ENCODE data around the gene ARMH1. TPM values are rescaled to one million over a fixed set of nuclear protein-coding genes. Genes with fewer than 3 reads are reported as not detected.

The ARMH1 gene
- total and polyA plus RNA-seq, 11 donors = 0.33 to 9.9 (median 0.70) TPM; not detected in 3

DNA sequence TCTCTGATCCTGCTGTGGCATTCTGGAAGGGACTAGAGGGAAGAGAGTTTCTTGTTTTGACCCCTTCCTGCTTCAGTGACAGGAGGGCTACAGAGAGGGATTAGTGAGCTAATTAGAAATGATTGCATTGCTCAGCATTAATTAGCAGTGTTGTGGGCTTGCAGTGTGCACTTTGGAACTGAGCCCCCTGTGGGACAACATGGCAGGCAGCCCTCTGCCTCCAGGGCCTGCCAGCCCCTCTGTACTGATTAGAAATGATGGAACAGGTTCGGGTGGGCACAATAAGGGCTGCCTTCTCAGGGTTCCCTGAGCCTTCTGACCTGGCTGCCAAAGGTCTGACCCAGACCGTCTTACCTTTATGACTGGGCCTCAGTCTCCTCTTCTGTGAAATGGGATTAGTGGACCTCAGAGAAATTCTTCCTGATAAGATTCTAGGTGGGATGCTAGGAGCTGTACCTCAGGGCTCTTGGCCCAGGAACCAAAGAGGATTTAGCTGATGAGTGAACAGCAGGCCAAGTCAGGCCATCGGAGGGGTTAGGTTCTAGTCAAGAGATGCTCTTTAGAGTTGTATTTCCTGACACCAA, 39.8 kb upstream of the ARMH1 start:
- intact Hi-C loops (cut with DNase I) = no loop called here
- no peak overlapping the region for H3K4me3 ChIP-seq
- H3K9me3 ChIP-seq = no peaks in the 10 kb centered on the region
- H3K36me3 ChIP-seq = peaks cover 0 to 69% (median 61%) of the 10 kb centered on the region in 9 donors
- peaks cover 0 to 65% (median 25%) of the 10 kb centered on the region in 12 donors for H3K4me1 ChIP-seq
- no peak overlapping the region for H3K27ac ChIP-seq
- ATAC-seq = no peak
- TF ChIP-seq, protein P1, sequence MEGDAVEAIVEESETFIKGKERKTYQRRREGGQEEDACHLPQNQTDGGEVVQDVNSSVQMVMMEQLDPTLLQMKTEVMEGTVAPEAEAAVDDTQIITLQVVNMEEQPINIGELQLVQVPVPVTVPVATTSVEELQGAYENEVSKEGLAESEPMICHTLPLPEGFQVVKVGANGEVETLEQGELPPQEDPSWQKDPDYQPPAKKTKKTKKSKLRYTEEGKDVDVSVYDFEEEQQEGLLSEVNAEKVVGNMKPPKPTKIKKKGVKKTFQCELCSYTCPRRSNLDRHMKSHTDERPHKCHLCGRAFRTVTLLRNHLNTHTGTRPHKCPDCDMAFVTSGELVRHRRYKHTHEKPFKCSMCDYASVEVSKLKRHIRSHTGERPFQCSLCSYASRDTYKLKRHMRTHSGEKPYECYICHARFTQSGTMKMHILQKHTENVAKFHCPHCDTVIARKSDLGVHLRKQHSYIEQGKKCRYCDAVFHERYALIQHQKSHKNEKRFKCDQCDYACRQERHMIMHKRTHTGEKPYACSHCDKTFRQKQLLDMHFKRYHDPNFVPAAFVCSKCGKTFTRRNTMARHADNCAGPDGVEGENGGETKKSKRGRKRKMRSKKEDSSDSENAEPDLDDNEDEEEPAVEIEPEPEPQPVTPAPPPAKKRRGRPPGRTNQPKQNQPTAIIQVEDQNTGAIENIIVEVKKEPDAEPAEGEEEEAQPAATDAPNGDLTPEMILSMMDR (IDR thresholded peaks at IDR 0.05) = no peak
- no peak for TF ChIP-seq POLR2A (IDR thresholded peaks at IDR 0.05)
- WGBS, 4 donors = 91 to 97% (median 93%) methylated on average over 3 of the region's 3 CpGs
- no peak for DNase-seq
- H3K27me3 ChIP-seq = no peaks in the 10 kb centered on the region

DNA sequence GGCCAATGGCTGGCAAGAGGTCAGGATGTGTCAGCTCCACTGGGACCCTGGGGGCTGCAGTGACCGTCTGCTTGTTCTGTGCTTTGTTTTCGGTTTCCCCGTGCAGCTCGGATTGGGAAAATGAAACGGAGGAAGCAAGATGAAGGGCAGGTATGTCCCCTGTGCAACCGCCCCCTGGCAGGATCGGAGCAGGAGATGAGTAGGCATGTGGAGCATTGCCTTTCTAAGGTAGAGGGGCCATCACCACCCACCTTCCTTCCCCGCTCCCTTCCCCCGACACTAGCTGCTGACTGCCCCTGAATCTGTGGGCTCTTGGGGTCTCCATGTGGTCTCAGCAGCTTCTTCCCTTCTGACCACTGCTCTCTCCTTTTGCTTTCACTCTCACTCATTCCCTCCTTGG, 39.1 kb upstream of the ARMH1 start:
- no peaks in the 10 kb centered on the region for H3K9me3 ChIP-seq
- H3K36me3 ChIP-seq = peaks cover 0 to 76% (median 68%) of the 10 kb centered on the region in 9 donors
- intact Hi-C loops (cut with DNase I) = no loop called here
- 79 to 87% (median 83%) methylated on average over 8 to 9 of the region's 9 CpGs for WGBS, 4 donors
- no peak overlapping the region for H3K27ac ChIP-seq
- TF ChIP-seq, protein P1 (IDR thresholded peaks at IDR 0.05) = no peak
- TF ChIP-seq POLR2A (IDR thresholded peaks at IDR 0.05) = no peak
- peaks cover 0 to 69% (median 28%) of the 10 kb centered on the region in 12 donors for H3K4me1 ChIP-seq
- DNase-seq (no peak), ATAC-seq (no peak)
- no peaks in the 10 kb centered on the region for H3K27me3 ChIP-seq
- no peak overlapping the region for H3K4me3 ChIP-seq

DNA sequence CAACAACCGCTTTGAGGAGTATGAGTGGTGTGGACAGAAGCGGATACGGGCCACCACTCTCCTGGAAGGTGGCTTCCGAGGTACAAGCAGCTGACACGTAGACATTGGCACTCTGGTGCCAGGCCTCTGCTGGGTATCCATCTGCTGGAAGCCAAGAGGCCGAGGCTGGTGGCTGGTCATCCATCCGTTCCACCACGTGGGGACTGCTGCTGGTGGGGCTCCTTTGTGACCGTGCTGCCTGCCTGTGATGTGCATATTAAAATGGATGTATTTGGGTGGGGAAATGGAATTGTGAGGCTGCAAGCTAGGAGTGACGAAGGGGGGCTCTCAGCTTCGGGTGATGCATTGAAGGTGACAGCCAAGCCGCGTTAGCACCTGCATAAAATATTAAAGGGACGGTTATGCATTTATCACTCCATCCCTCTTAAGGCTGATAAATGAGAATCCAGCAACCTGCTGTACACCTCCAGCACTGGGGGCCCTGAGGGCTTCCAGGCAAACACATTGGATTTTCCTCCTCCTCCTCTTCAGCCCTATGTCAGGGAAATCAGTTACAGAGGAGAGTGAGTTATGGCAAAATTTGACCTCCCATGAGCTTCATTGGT, 38.3 kb upstream of the ARMH1 start:
- Histone ChIP-seq H3K4me1 (peaks cover 0 to 67% (median 27%) of the 10 kb centered on the region in 12 donors), H3K27ac (peak overlapping the region in 4 of 12 donors; percentile 5 to 74 (median 32)), H3K9me3 (no peaks in the 10 kb centered on the region), H3K4me3 (no peak overlapping the region), H3K36me3 (peaks cover 0 to 84% (median 76%) of the 10 kb centered on the region in 9 donors), H3K27me3 (no peaks in the 10 kb centered on the region)
- ATAC-seq = no peak
- TF ChIP-seq POLR2A (IDR thresholded peaks at IDR 0.05) = no peak
- TF ChIP-seq, protein P1 (IDR thresholded peaks at IDR 0.05) = no peak
- no peak for DNase-seq
- 85 to 90% (median 88%) methylated on average over 14 of the region's 14 CpGs for WGBS, 4 donors
- intact Hi-C loops (cut with DNase I) = no loop called here

DNA sequence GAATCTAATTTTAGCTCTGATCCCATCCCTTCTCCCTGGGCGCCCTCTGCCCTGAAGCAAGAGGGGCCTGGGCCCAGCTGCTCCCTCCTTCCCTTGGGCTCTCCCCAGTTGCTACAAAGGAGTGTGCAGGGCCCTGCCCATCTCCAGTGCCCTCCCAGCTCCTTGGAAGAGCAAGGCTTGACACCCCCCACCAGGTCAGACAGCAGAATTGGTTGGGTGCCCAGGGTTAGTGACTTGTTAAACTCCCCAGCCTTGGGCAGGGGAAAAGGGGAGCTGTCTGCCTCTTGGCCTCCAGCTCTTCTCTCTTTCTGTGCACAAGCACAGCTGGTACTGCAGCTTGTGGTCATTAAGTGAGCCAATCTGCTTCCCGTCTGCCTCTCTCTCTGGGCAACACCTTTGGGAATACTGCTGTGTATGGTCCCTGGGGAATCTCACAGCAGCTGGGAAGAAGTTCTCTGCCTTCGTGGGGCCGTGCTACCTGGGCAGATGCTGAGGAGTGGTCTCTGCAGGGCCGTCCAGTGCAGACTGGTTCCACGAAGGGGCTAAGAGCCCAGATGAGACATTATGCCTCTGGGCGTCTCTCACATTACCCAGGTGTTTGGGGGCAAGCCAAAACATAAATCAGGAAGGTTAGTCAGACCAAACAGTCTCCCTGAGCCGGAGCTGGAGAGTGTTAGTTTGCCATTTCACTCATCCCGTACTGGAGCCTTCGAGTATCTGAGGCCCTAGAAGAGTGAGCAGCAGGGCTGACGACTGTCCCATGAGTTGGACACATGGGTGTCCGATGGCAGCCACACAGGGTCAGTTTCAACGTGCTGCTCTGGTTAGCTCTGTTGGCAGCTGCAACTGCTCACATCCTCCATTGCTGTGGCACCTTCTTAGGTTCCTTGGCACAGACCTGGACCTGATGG, 37.6 kb upstream of the ARMH1 start:
- 69 to 72% (median 72%) methylated on average over 10 to 13 of the region's 13 CpGs for WGBS, 4 donors
- Histone ChIP-seq H3K4me3 (no peak overlapping the region), H3K9me3 (no peaks in the 10 kb centered on the region), H3K4me1 (peaks cover 0 to 68% (median 28%) of the 10 kb centered on the region in 12 donors), H3K27me3 (no peaks in the 10 kb centered on the region), H3K27ac (peak overlapping the region in 6 of 12 donors; percentile 5 to 74 (median 38)), H3K36me3 (peaks cover 0 to 91% (median 83%) of the 10 kb centered on the region in 9 donors)
- ATAC-seq (no peak), DNase-seq (no peak)
- intact Hi-C loops (cut with DNase I) = no loop called here
- TF ChIP-seq, protein P1 (IDR thresholded peaks at IDR 0.05) = no peak
- no peak for TF ChIP-seq POLR2A (IDR thresholded peaks at IDR 0.05)

Measured in heart left ventricle (tissue), 16 donors.